Nephron (organoid): Measurements from ENCODE around the gene FBXL15.

ENCODE experiments used
- H3K27ac Mint-ChIP-seq, 3 experiments: 2 replicates each; pipeline ENCODE4 v1.8.0; 2020; ENCODE audit warnings: mixed read lengths in 3 of 3, mild to moderate bottlenecking in 2 of 3, moderate library complexity in 1 of 3
- H3K27me3 Mint-ChIP-seq: 2 replicates; pipeline ENCODE4 v1.8.0; 2021; ENCODE audit warnings: low read depth, mild to moderate bottlenecking, moderate library complexity, mixed read lengths
- H3K36me3 Mint-ChIP-seq: 2 replicates; pipeline ENCODE4 v1.8.0; 2020; ENCODE audit warnings: low read depth, mixed read lengths
- H3K4me1 Mint-ChIP-seq: 2 replicates; pipeline ENCODE4 v1.8.0; 2020; ENCODE audit warnings: mixed read lengths
- H3K4me3 Mint-ChIP-seq, 3 experiments: 2 replicates each; pipeline ENCODE4 v1.8.0; 2020; ENCODE audit warnings: mild to moderate bottlenecking in 3 of 3, mixed read lengths in 3 of 3, moderate library complexity in 2 of 3
- H3K9me3 Mint-ChIP-seq: 2 replicates; pipeline ENCODE4 v1.8.0; 2020; ENCODE audit warnings: mixed read lengths
- CTCF ChIP-seq, 3 experiments: fragments of 200-600 bp; sonication (generic); IDR thresholded peaks; one replicate each; pipeline ENCODE4 v1.5.0; 2021; ENCODE audit warnings: antibody characterized with exemption in 3 of 3; ENCODE audit not compliant: unreplicated experiment in 3 of 3

Gene FBXL15

DNA sequence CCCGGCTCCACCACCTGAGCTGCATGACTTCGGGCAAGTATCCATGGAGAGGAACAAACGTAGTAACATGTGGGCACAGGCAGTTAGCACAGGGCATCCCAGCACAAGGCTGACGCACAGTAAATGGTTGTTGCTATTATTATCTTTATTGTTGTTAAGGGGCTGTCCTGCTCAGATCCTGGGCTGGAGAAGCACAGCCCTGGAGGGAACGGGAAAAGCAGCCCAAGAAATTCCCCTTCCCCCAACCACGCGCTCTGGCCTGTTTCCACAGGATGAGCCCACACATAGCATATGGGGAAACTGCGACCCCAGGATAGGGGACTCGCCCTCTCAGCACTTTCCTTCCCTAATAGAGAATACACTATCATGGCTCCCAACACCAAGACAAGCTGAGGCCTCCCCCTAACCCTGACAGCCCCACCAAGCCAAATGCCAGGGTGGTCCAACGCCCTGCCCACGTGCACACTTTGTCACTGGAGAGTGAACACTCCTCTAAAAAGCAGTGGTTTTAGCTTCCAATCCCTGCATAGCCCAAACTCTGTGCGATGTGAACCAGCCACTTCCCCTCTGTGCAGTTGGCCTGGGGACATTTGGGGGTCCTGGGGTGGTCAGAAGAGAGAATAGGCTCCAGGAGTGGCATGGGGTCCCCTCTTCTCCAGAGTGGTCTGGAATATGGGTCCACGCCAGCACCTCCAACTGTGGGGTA lies 13.1 kb upstream of the FBXL15 start:
- no peaks in the 10 kb centered on the region for H3K36me3 Mint-ChIP-seq
- peaks cover 40% of the 10 kb centered on the region for H3K27me3 Mint-ChIP-seq
- H3K4me3 Mint-ChIP-seq = peak overlapping the region; percentile 76 to 89 (median 79)
- peak overlapping the region in 2 of 3 experiments; percentile 57 to 69 for H3K27ac Mint-ChIP-seq
- no peak for TF ChIP-seq CTCF (IDR thresholded peaks at IDR 0.05; ENCODE audit: unreplicated experiment in 3 of 3)
- peaks cover 31% of the 10 kb centered on the region for H3K4me1 Mint-ChIP-seq
- no peaks in the 10 kb centered on the region for H3K9me3 Mint-ChIP-seq

- Mint-ChIP-seq H3K36me3 (no peaks in the 10 kb centered on the region), H3K4me3 (peak overlapping the region; percentile 76 to 89 (median 79))
Observed at GRCh38 chr10:102408131-102408727, 12.4 kb upstream of the FBXL15 start.

DNA sequence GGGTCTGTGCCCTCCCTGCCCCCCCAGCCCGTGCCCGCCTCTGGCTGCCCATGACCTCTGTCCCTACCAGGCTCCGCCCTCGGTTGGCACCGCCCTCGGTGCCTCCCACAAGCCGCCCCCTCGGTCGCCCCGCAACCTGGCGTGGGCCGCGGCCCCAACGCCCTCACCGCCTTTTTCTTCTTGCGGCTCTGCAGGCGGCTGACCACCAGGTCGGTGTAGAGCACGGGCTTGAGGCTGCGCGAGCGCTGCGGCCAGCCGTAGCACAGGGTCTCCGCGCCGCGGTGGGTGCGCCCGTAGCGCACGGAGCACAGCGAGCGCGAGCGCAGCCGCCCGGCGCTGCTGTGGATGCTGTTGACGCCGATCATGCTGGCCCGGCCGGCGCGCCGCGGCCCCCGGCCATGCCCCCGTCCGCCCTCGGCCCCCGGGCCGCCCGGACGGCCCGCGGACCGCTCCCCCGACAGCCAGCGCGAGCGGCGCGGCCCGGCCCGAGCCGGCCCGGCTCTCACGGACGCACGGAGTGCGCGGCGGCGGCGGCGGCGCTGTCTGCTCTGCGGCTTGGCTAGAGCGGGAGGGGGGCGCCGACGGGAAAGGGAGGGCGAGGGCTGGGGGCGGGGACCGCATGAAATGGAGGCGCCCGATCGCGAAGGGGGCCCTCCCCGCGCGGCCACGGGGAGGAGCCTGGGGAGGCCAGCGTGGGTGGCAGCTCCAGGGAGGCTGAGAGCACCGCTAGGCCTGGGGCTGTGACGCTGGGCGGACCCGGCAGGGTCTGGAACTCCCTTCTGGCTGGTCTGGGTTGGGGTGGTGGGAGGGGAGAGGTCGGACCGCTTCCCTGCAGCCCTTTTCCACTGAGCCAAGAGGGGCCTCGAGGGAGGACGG lies 11.7 kb upstream of the FBXL15 start:
- Mint-ChIP-seq H3K27me3 (peaks cover 45% of the 10 kb centered on the region), H3K4me3 (peak overlapping the region; percentile 77 to 90 (median 89)), H3K4me1 (peaks cover 31% of the 10 kb centered on the region), H3K9me3 (no peaks in the 10 kb centered on the region), H3K36me3 (no peaks in the 10 kb centered on the region), H3K27ac (peak overlapping the region; percentile 88 to 91 (median 88))
- TF ChIP-seq CTCF (IDR thresholded peaks at IDR 0.05; ENCODE audit: unreplicated experiment in 3 of 3) = no peak

More at GRCh38 chr10:102408131-102408727, 12.4 kb upstream of the FBXL15 start:
- Mint-ChIP-seq H3K4me1 (peaks cover 31% of the 10 kb centered on the region), H3K9me3 (no peaks in the 10 kb centered on the region), H3K27ac (peak overlapping the region in 2 of 3 experiments; percentile 27 to 69), H3K27me3 (peaks cover 42% of the 10 kb centered on the region)
- TF ChIP-seq CTCF (IDR thresholded peaks at IDR 0.05; ENCODE audit: unreplicated experiment in 3 of 3) = no peak

GRCh38 chr10:102409604-102410428 lies 10.8 kb upstream of the FBXL15 start:
- no peak for TF ChIP-seq CTCF (IDR thresholded peaks at IDR 0.05; ENCODE audit: unreplicated experiment in 3 of 3)
- H3K27ac Mint-ChIP-seq = peak overlapping the region; percentile 88 to 91 (median 88)
- peak overlapping the region; percentile 77 to 90 (median 89) for H3K4me3 Mint-ChIP-seq
- peaks cover 31% of the 10 kb centered on the region for H3K4me1 Mint-ChIP-seq
- no peaks in the 10 kb centered on the region for H3K36me3 Mint-ChIP-seq
- peaks cover 52% of the 10 kb centered on the region for H3K27me3 Mint-ChIP-seq
- H3K9me3 Mint-ChIP-seq = no peaks in the 10 kb centered on the region

DNA sequence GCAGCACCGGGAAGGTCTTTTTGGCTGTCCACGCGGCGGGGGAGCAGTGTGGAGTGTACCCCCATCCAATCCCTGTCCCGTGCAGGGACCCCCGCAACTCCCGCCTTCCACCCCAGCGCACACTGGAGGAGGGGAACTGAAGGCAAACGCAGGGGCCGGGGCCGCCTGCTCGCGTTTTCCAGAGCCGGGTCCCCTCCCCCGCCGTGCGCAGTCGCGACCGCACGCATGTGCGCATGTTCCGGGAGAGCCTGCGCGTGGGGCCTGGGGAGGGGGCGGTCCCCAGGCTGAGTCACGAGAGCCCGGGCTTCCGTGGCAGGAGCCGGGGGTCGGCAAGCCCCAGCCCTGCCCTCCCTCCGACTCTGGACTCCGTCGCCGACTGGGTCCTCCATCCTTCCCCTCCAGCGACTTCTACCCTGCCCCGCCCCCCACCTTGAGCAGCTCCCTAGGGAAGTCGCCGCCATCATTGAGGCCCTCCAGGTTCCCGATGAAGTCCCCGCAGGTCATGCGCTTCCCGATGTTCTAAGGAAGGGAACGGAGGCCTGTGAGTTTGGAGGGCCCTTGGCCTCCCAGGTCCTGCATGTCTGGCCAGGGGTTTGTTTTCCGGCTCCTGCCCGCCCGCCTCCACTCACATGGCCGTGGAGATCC lies 10.1 kb upstream of the FBXL15 start:
- H3K36me3 Mint-ChIP-seq = no peaks in the 10 kb centered on the region
- peaks cover 31% of the 10 kb centered on the region for H3K4me1 Mint-ChIP-seq
- H3K4me3 Mint-ChIP-seq = peak overlapping the region; percentile 77 to 90 (median 90)
- TF ChIP-seq CTCF (IDR thresholded peaks at IDR 0.05; ENCODE audit: unreplicated experiment in 3 of 3) = no peak
- H3K27ac Mint-ChIP-seq = peak overlapping the region; percentile 88 to 92 (median 88)
- no peaks in the 10 kb centered on the region for H3K9me3 Mint-ChIP-seq
- peaks cover 52% of the 10 kb centered on the region for H3K27me3 Mint-ChIP-seq
